Activated CD8-positive, alpha-beta memory T cell treated with anti-CD3 and anti-CD28 coated beads, Interleukin-2, amount 50 U/mL, for 1 hour (primary cell): Measurements from ENCODE around the gene STX8.
"Not testable (repeated sequence)": the region's sequence is repeated elsewhere in the genome, so short reads cannot be mapped to it uniquely, and the experiment has no call there.

Experiments used
- DNase-seq: peaks from one replicate; pipeline ENCODE4 v3.0.0-alpha.2; 2020; ENCODE audit errors: extremely low read depth

Gene STX8

GRCh38 chr17:9401434-9401833 lies 174.2 kb downstream of the STX8 start:
- DNase-seq: no peak

DNA sequence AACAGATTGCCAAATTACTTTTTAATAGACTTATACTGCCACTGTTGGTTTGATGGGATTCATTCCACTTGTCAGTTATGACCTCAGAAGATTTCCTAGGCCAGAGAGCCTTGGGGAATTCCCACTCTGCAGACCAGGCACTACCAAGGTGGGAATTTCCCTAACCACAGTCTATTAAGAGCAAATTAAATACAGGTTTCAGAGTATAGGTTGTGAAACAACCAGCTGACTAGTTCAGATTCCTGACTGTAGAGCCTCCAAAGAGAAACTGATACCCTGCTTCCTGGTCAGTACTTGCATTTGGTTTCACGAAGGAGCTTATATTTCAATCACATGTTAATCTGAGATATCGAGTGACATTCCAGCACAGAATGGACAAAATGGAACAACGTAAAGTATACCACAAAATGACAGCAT lies 186.5 kb downstream of the STX8 start:
- DNase-seq: no peak

GRCh38 chr17:9386401-9386800 lies 189.2 kb downstream of the STX8 start:
- DNase-seq: no peak

GRCh38 chr17:9383826-9384225 lies 191.8 kb downstream of the STX8 start:
- no peak for DNase-seq

- DNase-seq: no peak
Measured at GRCh38 chr17:9382626-9383025, 193.0 kb downstream of the STX8 start.

DNA sequence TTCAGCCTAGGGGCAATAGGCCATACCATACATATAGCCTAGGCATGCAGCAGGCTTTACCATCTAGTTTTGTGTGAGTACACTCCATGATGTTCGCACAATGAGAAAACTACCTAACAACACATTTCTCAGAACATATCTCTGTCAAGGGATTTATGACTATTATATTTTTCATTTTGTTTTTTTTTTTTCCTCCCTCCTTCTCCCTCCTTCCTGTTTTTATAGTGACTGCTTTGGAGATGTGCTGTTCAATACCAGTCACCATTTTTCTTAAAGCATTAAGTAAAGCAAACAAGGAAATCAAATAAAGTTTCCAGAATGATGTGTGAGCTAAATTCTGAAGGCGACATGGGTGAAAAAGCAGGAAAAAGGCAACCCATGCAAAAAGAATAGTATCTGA lies 194.6 kb downstream of the STX8 start:
- DNase-seq: no peak

- no peak for DNase-seq
Measured at GRCh38 chr17:9380361-9380760, 195.3 kb downstream of the STX8 start.

- DNase-seq: not testable (repeated sequence)
Measured at GRCh38 chr17:9376177-9376576, 199.4 kb downstream of the STX8 start.

- DNase-seq: no peak
Measured at GRCh38 chr17:9371019-9371418, 204.6 kb downstream of the STX8 start.

DNA sequence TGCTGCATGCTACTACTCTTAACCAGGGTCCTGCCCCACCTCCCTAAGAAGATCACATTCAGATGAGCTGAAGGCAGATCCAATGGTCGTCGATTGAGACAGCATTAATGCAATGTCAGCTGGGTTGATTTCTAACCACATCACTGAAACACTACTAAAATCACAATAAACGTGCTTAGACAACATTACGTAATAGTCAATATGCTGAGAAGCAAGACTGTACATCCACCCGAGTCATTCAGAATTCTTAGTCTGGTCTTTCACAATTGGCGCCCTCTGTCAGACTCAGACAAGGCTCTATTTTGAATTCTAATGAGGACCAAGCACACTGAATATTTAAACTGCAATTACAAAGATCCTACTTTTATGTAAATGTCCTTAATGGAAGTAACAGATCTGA lies 205.2 kb downstream of the STX8 start:
- no peak for DNase-seq

- no peak for DNase-seq
Measured at GRCh38 chr17:9368631-9369030, 207.0 kb downstream of the STX8 start.

GRCh38 chr17:9367156-9367555 lies 208.5 kb downstream of the STX8 start:
- no peak for DNase-seq

GRCh38 chr17:9364837-9365430 lies 210.7 kb downstream of the STX8 start:
- no peak for DNase-seq

DNA sequence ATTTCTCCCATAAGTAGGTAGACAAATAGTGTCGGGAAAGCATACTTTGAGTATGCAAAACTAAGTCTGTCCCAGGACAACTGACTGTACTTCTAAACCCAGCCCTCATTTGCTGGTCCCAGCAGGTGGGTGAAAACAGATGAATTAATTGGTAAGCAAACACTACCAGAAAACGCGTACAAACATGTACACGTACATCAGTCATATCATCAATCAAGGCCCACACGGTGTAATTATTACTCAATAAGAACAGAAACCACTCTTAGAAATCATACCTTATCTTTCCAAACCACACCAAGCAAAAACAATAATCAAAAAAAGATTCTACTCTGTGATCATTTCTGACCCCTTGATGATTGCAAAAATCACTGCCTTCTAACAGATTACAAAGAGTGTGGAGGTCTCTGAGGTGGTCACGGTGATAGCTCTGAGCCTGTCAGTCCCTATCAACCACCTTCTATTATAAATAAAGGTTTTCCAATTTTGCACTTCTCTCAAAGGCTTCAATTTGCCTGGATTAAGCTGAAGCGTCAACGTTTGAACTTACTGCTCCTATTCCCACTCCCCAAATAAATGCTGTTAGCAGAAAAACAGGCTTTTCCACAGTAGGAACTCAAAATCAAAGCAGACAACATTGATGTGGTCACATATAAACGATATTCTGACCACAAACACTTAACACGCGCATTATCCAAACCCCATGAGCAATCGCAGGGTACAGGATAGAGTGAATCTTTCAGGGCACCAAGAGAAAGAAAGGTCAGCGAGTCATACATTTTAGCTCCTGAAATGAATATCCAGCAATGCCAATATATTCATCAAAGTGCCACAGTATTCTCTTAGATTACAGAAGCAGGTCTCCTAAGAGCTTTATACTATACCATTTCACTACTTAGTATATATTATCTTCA lies 211.9 kb downstream of the STX8 start:
- no peak for DNase-seq

DNA sequence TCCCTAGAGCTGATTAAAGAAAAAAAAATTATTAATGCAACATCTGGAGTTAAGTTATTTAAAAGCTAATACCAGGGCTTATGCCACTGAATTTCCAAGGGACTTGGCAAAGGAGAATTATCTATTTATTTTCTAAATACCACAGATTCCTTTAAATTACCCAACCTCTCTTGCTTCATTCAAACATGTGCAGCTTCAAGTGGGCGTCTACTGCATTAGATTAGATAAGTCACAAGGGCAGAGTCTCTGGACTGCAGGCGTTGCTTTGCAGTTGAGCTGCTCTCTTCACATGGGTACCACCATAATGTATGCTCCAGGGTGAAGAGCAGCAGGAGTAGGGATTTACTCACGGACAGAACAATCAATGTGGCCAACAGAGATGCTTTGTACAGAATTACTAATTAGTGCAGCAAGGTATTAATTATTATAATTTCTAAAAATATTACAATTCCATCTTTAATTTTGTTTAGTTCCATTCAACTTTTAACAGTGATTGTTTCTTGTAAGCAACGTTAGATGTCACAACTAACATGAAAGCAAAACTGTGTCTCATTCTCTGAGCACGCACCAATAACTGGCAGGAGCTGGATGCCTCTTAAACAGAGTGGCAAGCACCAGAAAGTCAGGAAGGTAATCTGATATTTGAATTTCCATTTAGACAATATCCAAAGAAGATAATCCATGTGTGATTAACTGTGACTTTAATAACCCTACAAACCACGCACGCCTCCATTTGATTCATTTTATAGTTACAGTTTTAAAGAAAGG lies 214.2 kb downstream of the STX8 start:
- no peak for DNase-seq

DNA sequence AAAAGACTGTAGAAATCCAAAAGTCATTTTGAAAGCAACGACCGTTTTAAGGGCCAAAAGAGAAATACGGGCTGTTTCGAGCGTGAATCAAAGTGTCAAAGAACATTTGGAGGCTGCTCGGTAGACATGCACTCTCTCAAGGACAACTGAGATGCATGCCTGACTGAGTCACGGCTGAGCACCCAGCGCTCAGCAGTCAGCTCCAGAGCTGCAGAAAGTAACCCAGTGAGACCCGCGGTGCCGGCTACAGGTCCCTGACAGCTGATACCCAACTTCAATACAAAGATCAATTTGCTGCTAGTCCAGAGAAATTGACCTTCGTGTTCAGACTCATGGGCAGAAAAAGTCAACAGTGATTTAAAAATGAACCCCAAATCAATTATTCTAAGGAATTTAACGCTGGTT lies 214.9 kb downstream of the STX8 start:
- DNase-seq: no peak

GRCh38 chr17:9356488-9356911 lies 219.1 kb downstream of the STX8 start:
- DNase-seq: no peak

GRCh38 chr17:9355846-9356245 lies 219.8 kb downstream of the STX8 start:
- no peak for DNase-seq

- not testable (repeated sequence) for DNase-seq
Measured at GRCh38 chr17:9355231-9355630, 220.4 kb downstream of the STX8 start.

DNA sequence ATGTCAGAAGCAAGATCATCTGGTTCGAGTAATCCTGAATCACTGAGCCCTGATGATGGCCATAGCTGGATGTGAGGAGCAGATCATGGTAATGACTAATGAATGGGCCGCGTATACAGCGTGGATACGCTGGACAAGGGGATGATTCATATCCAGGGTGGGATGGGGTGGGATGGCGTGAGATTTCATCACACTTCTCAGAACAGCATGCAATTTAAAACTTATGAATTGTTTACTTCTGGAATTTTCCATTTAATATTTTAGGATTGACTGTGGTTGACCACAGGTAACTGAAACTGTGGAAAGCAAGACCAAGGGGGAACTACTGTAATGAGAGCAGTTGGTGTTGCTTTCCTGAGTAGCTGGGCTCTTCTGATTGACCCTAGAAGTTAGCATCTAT lies 225.5 kb downstream of the STX8 start:
- DNase-seq: no peak

GRCh38 chr17:9346296-9346926 lies 229.2 kb downstream of the STX8 start:
- no peak for DNase-seq

- DNase-seq: no peak
Measured at GRCh38 chr17:9343516-9343915, 232.1 kb downstream of the STX8 start.
